KOPT-K1 (cell line): ENCODE results near the gene TREX2.

Source experiments
- H3K27ac ChIP-seq: fragments of 200-600 bp; sonication (generic); 2 replicates; pipeline ENCODE4 v1.5.1; 2016; ENCODE audit warnings: antibody characterized with exemption, mild to moderate bottlenecking, low read depth, low read length; ENCODE audit not compliant: poor library complexity, severe bottlenecking
- H3K36me3 ChIP-seq: fragments of 200-600 bp; sonication (generic); 2 replicates; pipeline ENCODE4 v1.5.1; 2017; ENCODE audit warnings: antibody characterized with exemption, mild to moderate bottlenecking, low read length, moderate library complexity; ENCODE audit not compliant: insufficient read depth
- H3K9me3 ChIP-seq: fragments of 200-600 bp; sonication (generic); 2 replicates; pipeline ENCODE4 v1.5.1; 2017; ENCODE audit warnings: antibody characterized with exemption, low read length, mild to moderate bottlenecking; ENCODE audit not compliant: insufficient read depth, poor library complexity, severe bottlenecking

TREX2 gene

DNA sequence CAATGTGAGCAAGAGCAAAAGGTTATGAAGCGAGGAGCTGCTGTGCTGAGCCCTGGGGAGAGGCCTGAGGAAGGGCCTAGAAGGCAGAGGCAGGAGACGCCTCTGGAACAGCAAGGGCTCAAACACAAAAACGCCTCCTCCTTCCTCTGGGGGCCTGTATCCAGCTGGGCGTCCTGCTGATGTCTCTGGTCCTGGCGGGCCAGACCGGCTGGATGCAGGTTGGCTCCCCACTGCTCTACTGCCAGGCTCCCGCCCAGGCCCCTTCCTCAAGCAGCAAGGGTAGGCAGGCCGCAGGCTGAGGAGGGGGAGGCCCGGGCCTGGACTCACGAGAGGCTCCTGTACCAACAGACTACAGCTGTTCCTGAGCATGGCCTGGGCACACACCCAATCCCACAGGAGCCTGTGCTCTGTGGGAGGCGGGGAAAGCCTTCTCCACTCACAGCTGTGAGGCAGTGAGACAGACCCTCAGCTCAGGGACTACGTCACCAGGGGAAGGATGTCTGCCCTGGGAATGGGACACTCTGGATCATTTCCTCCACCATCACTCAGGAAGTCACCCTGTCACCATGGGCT lies 22.2 kb upstream of the TREX2 start:
- H3K36me3 ChIP-seq, result peaks cover 35% of the 10 kb centered on the region; the same call in 1 of the 2 replicates

DNA sequence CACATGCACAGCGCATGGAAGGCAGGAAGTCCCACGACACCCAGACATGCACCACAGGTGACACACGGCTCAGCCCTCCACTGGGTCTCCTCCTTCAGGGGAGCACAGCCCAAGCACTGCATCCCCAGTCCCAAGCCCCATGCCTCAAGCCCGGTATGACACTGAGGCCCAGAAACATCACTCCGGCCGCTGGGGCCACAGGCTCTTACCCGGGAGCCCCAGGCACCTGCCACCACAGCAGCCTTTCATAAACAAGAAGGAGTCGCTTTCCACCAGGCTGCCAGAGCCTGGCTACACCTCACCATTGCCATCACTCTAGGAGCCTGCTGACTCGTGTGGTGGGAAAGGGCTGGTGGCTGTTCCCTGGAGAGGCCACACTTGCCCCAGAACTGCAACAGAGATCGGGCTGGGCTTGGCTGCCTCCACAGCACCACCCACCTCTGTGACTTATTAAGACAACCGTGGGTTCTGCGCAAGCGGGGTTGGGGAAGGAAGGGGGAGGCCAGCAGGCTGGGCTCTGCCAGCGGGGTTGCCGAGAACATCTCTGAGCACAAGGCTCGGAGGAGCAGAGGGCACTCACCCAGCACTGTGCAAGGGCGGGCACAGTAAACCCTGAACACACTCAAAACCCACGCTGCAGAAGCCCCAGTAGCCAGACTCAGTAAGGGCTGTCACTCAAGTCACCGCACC lies 20.0 kb upstream of the TREX2 start:
- H3K36me3 ChIP-seq, result peaks cover 57% of the 10 kb centered on the region; the same call in 1 of the 2 replicates
- no peak overlapping the region for H3K27ac ChIP-seq
- H3K9me3 ChIP-seq, result no peaks in the 10 kb centered on the region

More for the DNA sequence above, 22.2 kb upstream of the TREX2 start:
- H3K9me3 ChIP-seq, result no peaks in the 10 kb centered on the region
- no peak overlapping the region for H3K27ac ChIP-seq

DNA sequence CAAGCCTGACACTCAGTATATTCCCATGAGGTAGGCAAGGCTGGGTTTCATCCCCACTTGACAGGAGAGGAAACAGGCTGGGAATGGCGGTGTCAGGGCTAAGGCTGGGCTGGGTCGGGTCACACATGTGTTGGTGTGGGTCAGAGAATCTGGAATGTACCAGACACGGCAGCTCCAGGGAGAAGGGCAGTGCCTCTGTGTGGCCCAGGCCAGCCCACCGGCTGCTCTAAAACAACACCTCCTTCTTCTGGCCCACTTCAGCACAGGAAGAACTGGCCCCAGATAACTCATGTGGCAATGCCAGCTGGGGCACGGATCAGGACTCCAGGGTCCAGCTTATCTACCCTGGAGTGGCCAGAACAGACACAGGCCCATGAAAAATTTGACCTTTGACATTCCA lies 18.3 kb upstream of the TREX2 start:
- Histone ChIP-seq H3K27ac (no peak overlapping the region), H3K9me3 (no peaks in the 10 kb centered on the region), H3K36me3 (peaks cover 74% of the 10 kb centered on the region; the same call in 1 of the 2 replicates)

DNA sequence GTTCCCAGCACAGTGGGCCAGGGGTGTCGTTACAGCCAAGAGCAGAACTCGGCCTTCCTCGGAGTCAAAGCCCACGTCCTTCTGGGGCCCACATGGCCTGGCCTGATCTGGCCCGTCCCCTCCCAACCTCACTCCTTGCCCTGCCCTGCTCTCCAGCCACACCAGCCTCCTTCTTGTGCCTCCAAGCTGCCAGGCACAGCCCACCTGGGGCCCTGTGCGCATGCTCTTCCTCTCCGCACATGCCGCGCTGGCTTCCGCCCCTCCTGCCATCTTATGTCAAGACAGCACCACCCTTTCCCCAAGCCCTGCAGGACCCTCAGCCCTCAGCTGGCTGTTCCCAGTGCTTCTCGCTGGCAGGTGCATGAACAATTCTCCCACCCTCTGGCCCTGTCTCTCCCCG lies 17.7 kb upstream of the TREX2 start:
- no peak overlapping the region for H3K27ac ChIP-seq
- H3K36me3 ChIP-seq, result peaks cover 77% of the 10 kb centered on the region; the same call in 1 of the 2 replicates
- no peaks in the 10 kb centered on the region for H3K9me3 ChIP-seq

DNA sequence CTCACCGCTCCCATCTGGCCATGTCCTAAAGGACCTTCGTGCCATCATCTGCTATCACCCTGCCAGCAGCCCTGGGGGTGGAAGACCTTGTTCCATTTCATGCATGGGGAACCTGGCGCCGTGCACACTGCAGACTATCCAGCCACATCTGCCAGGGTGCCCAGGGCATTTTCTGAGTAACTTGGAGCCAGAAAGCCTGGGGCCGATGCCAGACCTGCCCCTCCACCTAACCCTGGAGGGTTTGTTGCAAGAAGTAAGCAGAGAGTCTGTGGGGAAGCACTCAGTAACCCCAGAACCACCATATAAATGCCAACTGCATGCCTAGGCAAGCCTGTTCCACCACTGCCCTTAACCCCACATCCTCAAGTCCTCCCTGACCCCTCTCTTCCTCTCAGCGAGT lies 17.2 kb upstream of the TREX2 start:
- H3K9me3 ChIP-seq, result no peaks in the 10 kb centered on the region
- H3K27ac ChIP-seq, result no peak overlapping the region
- peaks cover 78% of the 10 kb centered on the region; the same call in 1 of the 2 replicates for H3K36me3 ChIP-seq

GRCh38 chrX:153462291-153462690 lies 16.4 kb upstream of the TREX2 start:
- H3K9me3 ChIP-seq, result no peaks in the 10 kb centered on the region
- peaks cover 81% of the 10 kb centered on the region; the same call in 1 of the 2 replicates for H3K36me3 ChIP-seq
- no peak overlapping the region for H3K27ac ChIP-seq

GRCh38 chrX:153460826-153461225 lies 15.0 kb upstream of the TREX2 start:
- Histone ChIP-seq H3K9me3 (no peaks in the 10 kb centered on the region), H3K36me3 (peaks cover 91% of the 10 kb centered on the region; the same call in 1 of the 2 replicates), H3K27ac (no peak overlapping the region)

DNA sequence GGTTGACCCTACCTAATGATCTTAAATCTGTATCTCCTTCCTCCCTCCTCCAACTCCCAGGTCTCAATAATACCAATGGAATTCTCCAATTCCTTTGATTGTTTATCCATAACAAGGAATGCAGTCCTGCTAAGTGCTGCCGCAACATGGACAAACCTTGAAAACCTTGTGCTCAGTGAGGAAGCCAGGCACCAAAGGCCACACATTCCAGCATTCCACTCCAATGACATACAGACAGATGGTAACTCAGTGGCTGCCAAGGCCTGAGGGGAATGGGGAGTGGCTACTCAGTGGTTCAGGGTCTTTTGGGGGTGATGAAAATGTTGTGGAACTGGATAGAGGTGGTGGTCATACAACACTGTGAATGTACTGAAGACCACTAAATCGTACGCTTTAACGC lies 14.1 kb upstream of the TREX2 start:
- Histone ChIP-seq H3K27ac (no peak overlapping the region), H3K9me3 (no peaks in the 10 kb centered on the region), H3K36me3 (peaks cover 97% of the 10 kb centered on the region; the same call in 1 of the 2 replicates)

DNA sequence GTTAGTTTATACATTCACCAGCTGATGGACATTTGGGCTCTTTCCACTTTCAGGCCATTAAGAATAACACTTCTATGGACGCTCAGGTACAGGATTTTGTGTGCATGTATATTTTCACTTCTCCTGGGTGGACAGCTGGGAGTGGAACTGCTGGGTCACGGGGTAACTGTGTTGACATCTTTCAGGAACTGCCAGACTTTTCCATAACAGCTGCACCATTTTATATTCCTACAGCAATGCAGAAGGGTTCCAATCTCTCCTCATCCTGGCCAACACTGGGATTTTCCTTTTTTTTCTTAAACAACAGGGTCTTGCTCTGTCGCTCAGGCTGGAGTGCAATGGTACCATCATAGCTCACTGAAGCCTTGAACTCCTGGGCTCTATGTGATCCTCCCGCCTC lies 12.6 kb upstream of the TREX2 start:
- peaks cover 95% of the 10 kb centered on the region; the same call in 1 of the 2 replicates for H3K36me3 ChIP-seq
- H3K27ac ChIP-seq, result no peak overlapping the region
- H3K9me3 ChIP-seq, result no peaks in the 10 kb centered on the region

DNA sequence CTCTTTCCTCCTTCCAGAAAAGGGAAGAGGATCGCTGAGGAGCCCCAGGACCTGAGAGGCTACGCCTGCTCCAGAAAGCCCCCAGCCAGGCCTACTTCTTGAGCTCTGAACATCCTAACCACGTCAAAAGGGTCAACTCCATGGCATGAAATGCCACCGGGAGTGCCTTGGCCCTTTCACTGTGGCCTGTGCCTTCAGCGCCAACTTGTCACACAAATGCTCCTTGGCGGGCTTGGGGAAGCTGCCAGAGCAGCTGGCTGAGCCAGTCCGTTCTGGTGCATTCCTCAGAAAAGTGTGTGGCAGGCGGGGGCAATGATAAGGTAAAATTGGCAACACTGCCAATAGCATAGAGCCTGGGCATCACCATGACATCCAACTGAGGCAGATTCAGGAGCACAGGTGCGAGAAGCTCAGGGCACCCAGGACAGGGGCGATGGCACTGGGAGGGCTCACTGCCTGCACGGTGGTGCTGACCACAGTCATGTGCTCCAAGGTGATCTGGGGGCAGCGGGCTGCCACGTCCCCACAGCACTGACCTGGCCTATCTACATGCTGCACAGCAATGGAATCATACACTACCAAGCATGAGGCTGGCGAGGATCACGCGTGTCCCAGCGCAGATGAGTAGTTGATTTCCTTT lies 12.1 kb upstream of the TREX2 start:
- Histone ChIP-seq H3K36me3 (peaks cover 91% of the 10 kb centered on the region; the same call in 1 of the 2 replicates), H3K27ac (no peak overlapping the region), H3K9me3 (no peaks in the 10 kb centered on the region)

DNA sequence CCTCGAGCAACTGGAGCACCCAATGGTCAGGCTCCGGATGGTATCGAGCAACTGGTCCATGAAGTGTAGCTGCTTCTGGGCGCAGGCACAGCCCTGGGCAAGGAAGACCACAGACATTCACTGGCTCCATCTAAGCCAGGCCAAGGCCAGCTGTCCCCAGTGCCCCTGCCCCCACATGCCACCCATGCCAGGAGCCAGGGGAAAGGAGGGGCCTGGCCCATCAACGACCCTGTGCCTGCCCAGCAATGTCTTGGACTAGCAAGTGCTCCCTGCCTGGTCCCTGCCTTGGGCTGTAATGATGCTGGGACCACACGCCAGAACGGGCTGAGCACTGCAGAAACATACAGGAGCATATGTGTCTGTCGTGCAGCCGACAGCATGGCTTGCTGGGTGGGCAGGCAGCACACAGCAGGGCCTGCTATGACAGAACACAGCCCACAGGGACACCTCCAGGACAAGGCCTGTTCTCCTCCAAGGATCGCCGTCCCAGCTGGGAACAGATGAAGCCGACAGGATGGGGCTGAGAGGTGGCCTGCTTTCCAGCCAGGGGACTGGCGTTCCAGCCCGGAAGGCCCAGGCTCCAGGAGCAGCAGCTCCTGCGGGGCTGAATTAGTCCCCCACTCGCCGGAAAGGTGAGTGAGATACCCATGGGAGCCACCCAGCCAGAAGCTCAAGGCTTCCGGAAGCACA lies 11.4 kb upstream of the TREX2 start:
- Histone ChIP-seq H3K36me3 (peaks cover 85% of the 10 kb centered on the region; the same call in 1 of the 2 replicates), H3K27ac (no peak overlapping the region)

GRCh38 chrX:153456704-153457103 lies 10.8 kb upstream of the TREX2 start:
- Histone ChIP-seq H3K27ac (no peak overlapping the region), H3K36me3 (peaks cover 79% of the 10 kb centered on the region; the same call in 1 of the 2 replicates), H3K9me3 (no peaks in the 10 kb centered on the region)

More for the DNA sequence above, 11.4 kb upstream of the TREX2 start:
- no peaks in the 10 kb centered on the region for H3K9me3 ChIP-seq

- Histone ChIP-seq H3K27ac (no peak overlapping the region), H3K9me3 (no peaks in the 10 kb centered on the region), H3K36me3 (peaks cover 78% of the 10 kb centered on the region; the same call in 1 of the 2 replicates)
These were observed 10.3 kb upstream of the TREX2 start for GRCh38 chrX:153456161-153456560.

DNA sequence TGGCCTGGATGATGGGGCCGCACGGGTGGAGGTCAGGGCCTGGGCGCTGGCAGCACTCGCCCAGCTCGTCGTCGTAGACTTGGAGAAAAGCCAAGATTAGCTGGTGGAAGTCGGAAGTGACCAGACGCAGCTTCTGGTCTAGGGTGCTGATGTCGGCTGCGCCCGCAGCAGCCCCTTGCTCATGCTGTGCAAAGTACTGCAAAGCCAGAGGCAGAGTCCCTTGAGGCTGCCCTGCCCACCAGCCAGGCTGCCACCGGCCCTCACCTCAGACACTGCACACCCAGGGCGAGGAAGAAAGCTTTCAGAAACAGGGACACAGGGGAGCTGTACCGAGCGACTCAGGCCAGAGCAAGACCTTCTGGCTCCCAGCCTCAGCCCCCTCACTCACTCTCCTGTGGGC lies 9.7 kb upstream of the TREX2 start:
- H3K36me3 ChIP-seq, result peaks cover 78% of the 10 kb centered on the region; the same call in 1 of the 2 replicates
- H3K9me3 ChIP-seq, result no peaks in the 10 kb centered on the region
- H3K27ac ChIP-seq, result no peak overlapping the region
